NB4 (cell line): ENCODE results near the gene PCSK7.

Experiments used
- DNase-seq: peaks from one replicate; pipeline ENCODE4 v3.0.0; 2010; ENCODE audit warnings: low read depth
- H3K4me3 ChIP-seq: one replicate; pipeline ENCODE4 v1.5.1; 2011; ENCODE audit warnings: mild to moderate bottlenecking, low read depth, low read length, moderate library complexity
- MYC ChIP-seq: IDR thresholded peaks from 2 replicates; pipeline ENCODE4 v1.6.1; 2011; ENCODE audit warnings: low read depth, low read length
- POLR2A ChIP-seq: IDR thresholded peaks from 2 replicates; pipeline ENCODE4 v1.6.1; 2011; ENCODE audit warnings: mild to moderate bottlenecking; ENCODE audit not compliant: insufficient read length; ENCODE audit errors: extremely low read depth
- TF ChIP-seq, protein P1 (sequence below): IDR thresholded peaks from 2 replicates; pipeline ENCODE4 v1.6.1; 2011; ENCODE audit warnings: low read depth, low read length
- TF ChIP-seq, protein P2 (sequence below): IDR thresholded peaks from one replicate; pipeline ENCODE4 v1.5.1; 2012; ENCODE audit warnings: low read depth, low read length

PCSK7 gene

GRCh38 chr11:117181586-117182550, 50.0 kb downstream of the PCSK7 start:
- DNase-seq = no peak
- TF ChIP-seq, protein P1, sequence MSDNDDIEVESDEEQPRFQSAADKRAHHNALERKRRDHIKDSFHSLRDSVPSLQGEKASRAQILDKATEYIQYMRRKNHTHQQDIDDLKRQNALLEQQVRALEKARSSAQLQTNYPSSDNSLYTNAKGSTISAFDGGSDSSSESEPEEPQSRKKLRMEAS = no peak
- TF ChIP-seq POLR2A (no peak), MYC (no peak)
- TF ChIP-seq, protein P2, sequence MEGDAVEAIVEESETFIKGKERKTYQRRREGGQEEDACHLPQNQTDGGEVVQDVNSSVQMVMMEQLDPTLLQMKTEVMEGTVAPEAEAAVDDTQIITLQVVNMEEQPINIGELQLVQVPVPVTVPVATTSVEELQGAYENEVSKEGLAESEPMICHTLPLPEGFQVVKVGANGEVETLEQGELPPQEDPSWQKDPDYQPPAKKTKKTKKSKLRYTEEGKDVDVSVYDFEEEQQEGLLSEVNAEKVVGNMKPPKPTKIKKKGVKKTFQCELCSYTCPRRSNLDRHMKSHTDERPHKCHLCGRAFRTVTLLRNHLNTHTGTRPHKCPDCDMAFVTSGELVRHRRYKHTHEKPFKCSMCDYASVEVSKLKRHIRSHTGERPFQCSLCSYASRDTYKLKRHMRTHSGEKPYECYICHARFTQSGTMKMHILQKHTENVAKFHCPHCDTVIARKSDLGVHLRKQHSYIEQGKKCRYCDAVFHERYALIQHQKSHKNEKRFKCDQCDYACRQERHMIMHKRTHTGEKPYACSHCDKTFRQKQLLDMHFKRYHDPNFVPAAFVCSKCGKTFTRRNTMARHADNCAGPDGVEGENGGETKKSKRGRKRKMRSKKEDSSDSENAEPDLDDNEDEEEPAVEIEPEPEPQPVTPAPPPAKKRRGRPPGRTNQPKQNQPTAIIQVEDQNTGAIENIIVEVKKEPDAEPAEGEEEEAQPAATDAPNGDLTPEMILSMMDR = no peak
- H3K4me3 ChIP-seq = no peak overlapping the region

DNA sequence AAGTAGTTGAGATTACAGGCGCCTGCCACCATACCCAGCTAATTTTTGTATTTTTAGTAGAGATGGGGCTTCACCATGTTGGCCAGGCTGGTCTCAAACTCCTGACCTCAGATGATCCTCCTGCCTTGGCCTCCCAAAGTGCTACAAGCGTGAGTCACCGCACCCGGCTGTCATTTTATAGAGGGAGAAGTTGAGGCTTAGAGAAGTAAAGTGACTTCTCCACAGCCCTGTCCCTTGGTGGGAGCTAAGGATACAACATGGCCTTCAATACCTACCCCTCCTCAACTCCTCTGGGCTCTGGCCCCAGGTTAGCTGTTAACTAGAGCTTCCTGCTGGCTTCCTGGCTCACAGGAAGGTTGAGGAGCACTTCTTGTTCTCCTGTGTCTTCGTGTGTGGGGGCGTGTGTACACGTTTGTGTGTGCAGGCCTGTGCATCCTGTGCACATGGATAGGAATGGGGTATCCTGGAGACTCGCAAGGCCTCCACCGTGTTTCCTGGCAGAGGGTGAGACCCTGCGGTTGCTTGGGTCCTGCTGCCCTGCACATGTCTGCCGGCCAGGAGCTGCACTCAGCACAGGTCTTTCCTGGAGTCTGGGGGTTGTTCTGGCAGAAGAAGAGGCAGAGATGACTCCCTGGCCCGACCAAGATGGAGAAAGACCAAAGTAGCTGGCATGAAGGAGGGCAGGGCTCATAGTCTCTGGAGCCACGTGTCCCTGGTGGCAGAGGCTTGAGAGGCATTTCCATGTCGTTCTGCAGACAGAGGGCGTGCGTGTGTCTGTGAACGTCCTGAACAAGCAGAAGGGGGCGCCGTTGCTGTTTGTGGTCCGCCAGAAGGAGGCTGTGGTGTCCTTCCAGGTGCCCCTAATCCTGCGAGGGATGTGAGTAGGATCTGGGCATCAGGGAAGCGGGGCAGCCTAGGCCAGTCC, 51.0 kb downstream of the PCSK7 start:
- peak; percentile 82 for DNase-seq
- TF ChIP-seq, protein P1 = peak; percentile 81
- TF ChIP-seq MYC (peak; percentile 22; the same call in 1 of the 2 replicates), POLR2A (no peak)
- TF ChIP-seq, protein P2 = peak; percentile 49
- no peak overlapping the region for H3K4me3 ChIP-seq

GRCh38 chr11:117180020-117180419, 51.9 kb downstream of the PCSK7 start:
- peak overlapping the region; percentile 63 for H3K4me3 ChIP-seq
- no peak for TF ChIP-seq MYC
- TF ChIP-seq, protein P2 = no peak
- no peak for TF ChIP-seq POLR2A
- TF ChIP-seq, protein P1 = no peak
- DNase-seq = no peak

DNA sequence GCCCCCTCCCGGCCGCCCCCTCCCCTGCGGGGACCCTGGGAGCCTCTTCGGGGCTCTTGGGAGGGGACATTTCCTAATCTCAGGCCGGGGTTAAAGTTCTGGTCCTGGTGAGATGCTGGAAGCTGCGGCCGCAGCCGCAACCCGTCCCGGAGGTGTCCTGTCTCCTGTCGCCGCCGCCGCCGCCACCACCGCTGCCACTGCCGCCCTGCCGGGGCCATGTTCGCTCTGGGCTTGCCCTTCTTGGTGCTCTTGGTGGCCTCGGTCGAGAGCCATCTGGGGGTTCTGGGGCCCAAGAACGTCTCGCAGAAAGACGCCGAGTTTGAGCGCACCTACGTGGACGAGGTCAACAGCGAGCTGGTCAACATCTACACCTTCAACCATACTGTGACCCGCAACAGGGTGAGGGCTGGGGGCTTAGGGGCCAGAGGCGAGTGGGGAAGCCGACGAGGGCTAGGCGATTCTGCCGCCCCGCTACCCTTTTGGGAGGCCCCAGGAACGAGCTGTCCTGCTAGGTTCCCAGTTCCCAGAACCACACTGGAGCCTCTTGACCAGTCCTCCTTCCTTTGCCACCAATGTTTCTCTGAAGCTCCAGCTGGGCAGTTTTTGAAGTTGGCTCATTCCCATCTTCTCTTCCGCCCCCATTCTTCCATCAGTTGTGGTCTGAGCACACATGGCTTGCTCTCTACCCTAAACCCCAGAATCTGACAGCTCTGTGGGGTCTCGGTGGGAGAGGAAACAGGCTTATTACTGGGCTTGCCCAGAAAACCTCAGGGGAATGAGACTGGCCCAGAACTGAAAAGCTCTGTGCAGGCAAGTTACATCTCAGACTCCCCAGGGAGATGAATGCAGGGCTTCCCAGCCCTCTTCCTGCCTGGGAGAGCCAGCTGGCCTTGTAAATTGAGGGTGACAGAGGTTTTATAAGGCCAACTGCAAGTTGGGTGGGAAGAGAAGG, 52.5 kb downstream of the PCSK7 start:
- peak; percentile 91 for DNase-seq
- TF ChIP-seq MYC (no peak), POLR2A (no peak)
- TF ChIP-seq, protein P2 = no peak
- H3K4me3 ChIP-seq = peak overlapping the region; percentile 63
